Measurements from ENCODE around the gene DENND5A. TPM values are rescaled to one million over a fixed set of nuclear protein-coding genes. Genes with fewer than 3 reads are reported as not detected.
"Not testable (repeated sequence)": the region's sequence is repeated elsewhere in the genome, so short reads cannot be mapped to it uniquely, and the experiment has no call there.

Gene DENND5A
- total RNA-seq, 1 donor from 2014 or later: 156 TPM

GRCh38 chr11:9172389-9172788, 92.8 kb downstream of the DENND5A start:
- FAIRE-seq: no peak

GRCh38 chr11:9170450-9170849, 94.7 kb downstream of the DENND5A start:
- Mint-ChIP-seq H3K4me1 (ENCODE audit: low read depth, unreplicated experiment) (peaks cover 24% of the 10 kb centered on the region), H3K9me3 (ENCODE audit: unreplicated experiment) (no peaks in the 10 kb centered on the region), H3K36me3 (ENCODE audit: low read depth, unreplicated experiment) (peaks cover 22% of the 10 kb centered on the region), H3K4me3 (ENCODE audit: unreplicated experiment) (no peak overlapping the region), H3K27ac (ENCODE audit: unreplicated experiment) (peak overlapping the region; percentile 50), H3K27me3 (ENCODE audit: low read depth, unreplicated experiment) (no peaks in the 10 kb centered on the region)
- H3K4me2 ChIP-seq (ENCODE audit: low read length): no peak overlapping the region
- no peaks in the 10 kb centered on the region for H3K27me3 ChIP-seq (ENCODE audit: insufficient read depth, low read length)
- peaks cover 19% of the 10 kb centered on the region for H3K79me2 ChIP-seq (ENCODE audit: insufficient read depth, low read length)
- H4K20me1 ChIP-seq (ENCODE audit: insufficient read depth, low read length): peaks cover 25% of the 10 kb centered on the region
- H3K9ac ChIP-seq (ENCODE audit: low read length): no peak overlapping the region
- H3K36me3 ChIP-seq (ENCODE audit: insufficient read depth, low read length): peaks cover 16% of the 10 kb centered on the region
- TF ChIP-seq EZH2 (IDR thresholded peaks at IDR 0.05; ENCODE audit: insufficient read depth, low read length): no peak
- no peak for TF ChIP-seq CTCF (IDR thresholded peaks at IDR 0.05; ENCODE audit: insufficient read depth, low read depth, low read length)
- no peak overlapping the region for H2AFZ ChIP-seq (ENCODE audit: low read depth, low read length)
- peak; percentile 13 for FAIRE-seq
- H3K9me3 ChIP-seq (ENCODE audit: insufficient read depth, low read depth, low read length): no peaks in the 10 kb centered on the region
- no peak overlapping the region for H3K4me3 ChIP-seq (ENCODE audit: insufficient read depth, low read depth, low read length)
- peak; percentile 58 for DNase-seq (ENCODE audit: low read depth)
- H3K27ac ChIP-seq (ENCODE audit: low read depth, low read length): no peak overlapping the region
- peaks cover 13% of the 10 kb centered on the region for H3K4me1 ChIP-seq (ENCODE audit: insufficient read depth, low read length)

More at GRCh38 chr11:9172389-9172788, 92.8 kb downstream of the DENND5A start:
- peaks cover 22% of the 10 kb centered on the region for H3K36me3 ChIP-seq (ENCODE audit: insufficient read depth, low read length)
- H3K9ac ChIP-seq (ENCODE audit: low read length): no peak overlapping the region
- peaks cover 19% of the 10 kb centered on the region for H3K79me2 ChIP-seq (ENCODE audit: insufficient read depth, low read length)
- H3K27ac ChIP-seq (ENCODE audit: low read depth, low read length): no peak overlapping the region
- no peak overlapping the region for H2AFZ ChIP-seq (ENCODE audit: low read depth, low read length)
- no peaks in the 10 kb centered on the region for H3K27me3 Mint-ChIP-seq (ENCODE audit: low read depth, unreplicated experiment)
- H3K4me1 Mint-ChIP-seq (ENCODE audit: low read depth, unreplicated experiment): peaks cover 30% of the 10 kb centered on the region
- no peak for TF ChIP-seq EZH2 (IDR thresholded peaks at IDR 0.05; ENCODE audit: insufficient read depth, low read length)
- no peak for TF ChIP-seq CTCF (IDR thresholded peaks at IDR 0.05; ENCODE audit: insufficient read depth, low read depth, low read length)
- H3K9me3 Mint-ChIP-seq (ENCODE audit: unreplicated experiment): no peaks in the 10 kb centered on the region
- no peak overlapping the region for H3K4me3 ChIP-seq (ENCODE audit: insufficient read depth, low read depth, low read length)
- peaks cover 28% of the 10 kb centered on the region for H4K20me1 ChIP-seq (ENCODE audit: insufficient read depth, low read length)
- H3K4me1 ChIP-seq (ENCODE audit: insufficient read depth, low read length): peaks cover 13% of the 10 kb centered on the region
- DNase-seq (ENCODE audit: low read depth): no peak
- no peak overlapping the region for H3K4me3 Mint-ChIP-seq (ENCODE audit: unreplicated experiment)
- H3K36me3 Mint-ChIP-seq (ENCODE audit: low read depth, unreplicated experiment): peaks cover 19% of the 10 kb centered on the region
- H3K4me2 ChIP-seq (ENCODE audit: low read length): no peak overlapping the region
- H3K27me3 ChIP-seq (ENCODE audit: insufficient read depth, low read length): no peaks in the 10 kb centered on the region
- H3K9me3 ChIP-seq (ENCODE audit: insufficient read depth, low read depth, low read length): no peaks in the 10 kb centered on the region
- no peak overlapping the region for H3K27ac Mint-ChIP-seq (ENCODE audit: unreplicated experiment)

GRCh38 chr11:9169595-9170295, 95.4 kb downstream of the DENND5A start:
- H3K27ac ChIP-seq (ENCODE audit: low read depth, low read length): no peak overlapping the region
- no peak for TF ChIP-seq EZH2 (IDR thresholded peaks at IDR 0.05; ENCODE audit: insufficient read depth, low read length)
- TF ChIP-seq CTCF (IDR thresholded peaks at IDR 0.05; ENCODE audit: insufficient read depth, low read depth, low read length): no peak

GRCh38 chr11:9161991-9162390, 103.2 kb downstream of the DENND5A start:
- H3K4me1 Mint-ChIP-seq (ENCODE audit: low read depth, unreplicated experiment); H3K4me3 Mint-ChIP-seq (ENCODE audit: unreplicated experiment); H4K20me1 ChIP-seq (ENCODE audit: insufficient read depth, low read length); H3K27me3 ChIP-seq (ENCODE audit: insufficient read depth, low read length); H3K9ac ChIP-seq (ENCODE audit: low read length); H3K27me3 Mint-ChIP-seq (ENCODE audit: low read depth, unreplicated experiment); H3K9me3 ChIP-seq (ENCODE audit: insufficient read depth, low read depth, low read length); H3K4me3 ChIP-seq (ENCODE audit: insufficient read depth, low read depth, low read length); H3K9me3 Mint-ChIP-seq (ENCODE audit: unreplicated experiment); H2AFZ ChIP-seq (ENCODE audit: low read depth, low read length); FAIRE-seq; H3K27ac Mint-ChIP-seq (ENCODE audit: unreplicated experiment); H3K4me2 ChIP-seq (ENCODE audit: low read length); H3K79me2 ChIP-seq (ENCODE audit: insufficient read depth, low read length); DNase-seq (ENCODE audit: low read depth); H3K27ac ChIP-seq (ENCODE audit: low read depth, low read length): not testable (repeated sequence)
- H3K4me1 ChIP-seq (ENCODE audit: insufficient read depth, low read length): peaks cover 14% of the 10 kb centered on the region
- H3K36me3 ChIP-seq (ENCODE audit: insufficient read depth, low read length): peaks cover 35% of the 10 kb centered on the region
- peaks cover 17% of the 10 kb centered on the region for H3K36me3 Mint-ChIP-seq (ENCODE audit: low read depth, unreplicated experiment)

More at GRCh38 chr11:9169595-9170295, 95.4 kb downstream of the DENND5A start:
- no peaks in the 10 kb centered on the region for H3K27me3 ChIP-seq (ENCODE audit: insufficient read depth, low read length)
- H4K20me1 ChIP-seq (ENCODE audit: insufficient read depth, low read length): peaks cover 25% of the 10 kb centered on the region
- DNase-seq (ENCODE audit: low read depth): no peak
- peaks cover 24% of the 10 kb centered on the region for H3K36me3 Mint-ChIP-seq (ENCODE audit: low read depth, unreplicated experiment)
- no peaks in the 10 kb centered on the region for H3K9me3 Mint-ChIP-seq (ENCODE audit: unreplicated experiment)
- H3K4me2 ChIP-seq (ENCODE audit: low read length): no peak overlapping the region
- no peaks in the 10 kb centered on the region for H3K27me3 Mint-ChIP-seq (ENCODE audit: low read depth, unreplicated experiment)
- no peak overlapping the region for H3K4me3 ChIP-seq (ENCODE audit: insufficient read depth, low read depth, low read length)
- H3K36me3 ChIP-seq (ENCODE audit: insufficient read depth, low read length): peaks cover 18% of the 10 kb centered on the region
- peaks cover 18% of the 10 kb centered on the region for H3K79me2 ChIP-seq (ENCODE audit: insufficient read depth, low read length)
- no peak overlapping the region for H3K9ac ChIP-seq (ENCODE audit: low read length)
- H2AFZ ChIP-seq (ENCODE audit: low read depth, low read length): no peak overlapping the region
- H3K4me1 Mint-ChIP-seq (ENCODE audit: low read depth, unreplicated experiment): peaks cover 24% of the 10 kb centered on the region
- H3K27ac Mint-ChIP-seq (ENCODE audit: unreplicated experiment): peak overlapping the region; percentile 50
- peak; percentile 50 for FAIRE-seq
- no peaks in the 10 kb centered on the region for H3K9me3 ChIP-seq (ENCODE audit: insufficient read depth, low read depth, low read length)
- H3K4me3 Mint-ChIP-seq (ENCODE audit: unreplicated experiment): no peak overlapping the region
- H3K4me1 ChIP-seq (ENCODE audit: insufficient read depth, low read length): peaks cover 13% of the 10 kb centered on the region
